Measurements from ENCODE around the gene SGO2. TPM values are rescaled to one million over a fixed set of nuclear protein-coding genes. Genes with fewer than 3 reads are reported as not detected.

The SGO2 gene
- total and polyA plus RNA-seq, 2 of the 13 experiments (the other 11 are each of a cell fraction or from before 2014, with no cell fraction given): 5.1 to 16.2 TPM

GRCh38 chr2:200585730-200586643 lies 60.0 kb downstream of the SGO2 start, which contains the start of gene AOX1 (continued):
- TF ChIP-seq ZNF430 (CRISPR knock-in tag; IDR thresholded peaks at IDR 0.05): peak; percentile 57; the same call in 1 of the 2 replicates
- TF ChIP-seq CBX5 (CRISPR knock-in tag; IDR thresholded peaks at IDR 0.05; ENCODE audit: borderline replicate concordance): peak; percentile 59; the same call in 1 of the 2 replicates
- no peak for TF ChIP-seq GLI4 (CRISPR knock-in tag; IDR thresholded peaks at IDR 0.05; ENCODE audit: borderline replicate concordance)
- peak; percentile 56 for TF ChIP-seq ZNF205 (CRISPR knock-in tag; IDR thresholded peaks at IDR 0.05)
- peak; percentile 42 for TF ChIP-seq TAF15 (IDR thresholded peaks at IDR 0.05; ENCODE audit: low read depth, low read length, poor library complexity, severe bottlenecking)
- TF ChIP-seq SMYD3 (CRISPR knock-in tag; IDR thresholded peaks at IDR 0.05): no peak
- no peak for TF ChIP-seq MATR3 (CRISPR knock-in tag; IDR thresholded peaks at IDR 0.05)
- TF ChIP-seq MLXIP (CRISPR knock-in tag; IDR thresholded peaks at IDR 0.05; ENCODE audit: borderline replicate concordance): no peak
- 0 out of 2 replicates have a peak, but pooled peaks have one; percentile 51 for TF ChIP-seq ZNF431 (CRISPR knock-in tag; IDR thresholded peaks at IDR 0.05; ENCODE audit: borderline replicate concordance, low read depth)
- no peak for TF ChIP-seq ZNF274 (CRISPR knock-in tag; IDR thresholded peaks at IDR 0.05)
- TF ChIP-seq MAF1 (CRISPR knock-in tag; IDR thresholded peaks at IDR 0.05; ENCODE audit: borderline replicate concordance): no peak
- no peak; the same call in 1 of the 2 replicates for TF ChIP-seq ZNF275 (CRISPR knock-in tag; IDR thresholded peaks at IDR 0.05; ENCODE audit: borderline replicate concordance)
- peak; percentile 61 for TF ChIP-seq CHCHD3 (CRISPR knock-in tag; IDR thresholded peaks at IDR 0.05)
- TF ChIP-seq HIC2 (CRISPR knock-in tag; IDR thresholded peaks at IDR 0.05; ENCODE audit: low read depth): peak; percentile 73
- TF ChIP-seq FOXJ3 (CRISPR knock-in tag; IDR thresholded peaks at IDR 0.05; ENCODE audit: borderline replicate concordance): peak; percentile 58; the same call in 1 of the 2 replicates
- peak; percentile 85 for TF ChIP-seq BHLHE40 (IDR thresholded peaks at IDR 0.05; ENCODE audit: low read length)
- no peak for TF ChIP-seq FUBP1 (CRISPR knock-in tag; IDR thresholded peaks at IDR 0.05; ENCODE audit: borderline replicate concordance)
- no peak for TF ChIP-seq GPN1 (CRISPR knock-in tag; IDR thresholded peaks at IDR 0.05; ENCODE audit: borderline replicate concordance)
- peak; percentile 80 for TF ChIP-seq SAP130 (CRISPR knock-in tag; IDR thresholded peaks at IDR 0.05; ENCODE audit: low read depth)
- TF ChIP-seq NR2F6 (IDR thresholded peaks at IDR 0.05): no peak
- peak; percentile 28 for TF ChIP-seq NR2F6 (CRISPR knock-in tag; IDR thresholded peaks at IDR 0.05)
- TF ChIP-seq MAFF (IDR thresholded peaks at IDR 0.05; ENCODE audit: low read depth, low read length): no peak

All from HepG2 (cell line).